Hepatocyte (in vitro differentiated cells): ENCODE data around the gene SGPP1.

Experiments used
- CTCF ChIP-seq: fragments of 200-600 bp; sonication (generic); IDR thresholded peaks from 2 replicates; pipeline ENCODE4 v1.5.1; 2016; ENCODE audit warnings: antibody characterized with exemption, mild to moderate bottlenecking; ENCODE audit not compliant: poor library complexity
- EZH2 ChIP-seq: fragments of 200-600 bp; sonication (generic); IDR thresholded peaks from 2 replicates; pipeline ENCODE4 v1.6.1; 2016; ENCODE audit warnings: antibody characterized with exemption, mild to moderate bottlenecking, borderline replicate concordance
- EZH2phosphoT487 ChIP-seq: fragments of 200-600 bp; sonication (generic); IDR thresholded peaks from one replicate; pipeline ENCODE4 v1.6.1; 2018; ENCODE audit warnings: antibody characterized with exemption, mild to moderate bottlenecking, low read depth, moderate library complexity; ENCODE audit not compliant: unreplicated experiment, severe bottlenecking

- TF ChIP-seq EZH2phosphoT487: no peak
- TF ChIP-seq CTCF: no peak
- TF ChIP-seq EZH2: no peak
Measured at GRCh38 chr14:63650256-63650952, 77.5 kb downstream of the SGPP1 start.
